K562 (cell line): ENCODE results near the gene COA5. TPM values are rescaled to one million over a fixed set of nuclear protein-coding genes. Genes with fewer than 3 reads are reported as not detected.

ENCODE experiments used
- ATAC-seq: fragments of 200-7000 bp; cut with Tn5 transposase; 3 replicates; pipeline ENCODE4 v1.9.1; 2020; ENCODE audit warnings: moderate library complexity
- BruUV-seq: library from RNA; stranded (reverse); fragments of 400-500 nt; replicated peaks from 2 replicates; lab custom pipeline; 2021; lab: Mats Ljungman, UMichigan
- CTCF ChIA-PET: fragments of 300-600 bp; formaldehyde crosslinking; extraction: SDS; loops from one replicate; lab custom pipeline; 2021; ENCODE audit warnings: low intra/inter-chr PET ratio; lab: Yijun Ruan, JAX
- POLR2A ChIA-PET: fragments of 300-600, 350-650 bp; sonication (Branson Sonifier 250); formaldehyde crosslinking; extraction: SDS; loops from one replicate; lab custom pipeline; 2021; ENCODE audit warnings: antibody characterized with exemption, inconsistent platforms; lab: Yijun Ruan, JAX
- DNase-seq, 4 experiments: peaks; one replicate each; pipeline versions ENCODE4 v3.0.0 to v3.0.0-alpha.2; 2011 to 2018; ENCODE audit warnings: low spot score in 3 of 4, mixed read lengths in 3 of 4; ENCODE audit errors: extremely low read depth in 1 of 4
- FAIRE-seq: peaks from 2 replicates; lab custom pipeline; 2011; peaks lifted over from hg19 to GRCh38; lab: Jason Lieb, UNC
- H2AFZ ChIP-seq: 2 replicates; pipeline ENCODE4 v1.6.0; 2011; ENCODE audit warnings: low read depth, low read length, control low read depth, inconsistent platforms
- H3K27ac ChIP-seq: fragments of 200-600 bp; 3 replicates; pipeline ENCODE4 v1.8.0; 2011; ENCODE audit warnings: low read depth, mild to moderate bottlenecking, control low read depth, inconsistent platforms, low read length, moderate library complexity, mixed read lengths; ENCODE audit errors: extremely low read depth
- H3K27me3 ChIP-seq, 2 experiments: fragments of 300-600 bp in 1 of 2; 2 replicates in 1 of 2; 3 replicates in 1 of 2; pipeline versions ENCODE4 v1.6.0 to v1.8.0; 2011; ENCODE audit warnings: inconsistent platforms in 2 of 2, low read length in 2 of 2, mild to moderate bottlenecking in 1 of 2, mixed read lengths in 1 of 2, moderate library complexity in 1 of 2; ENCODE audit not compliant: control insufficient read depth in 2 of 2, insufficient read depth in 2 of 2
- H3K36me3 ChIP-seq: fragments of 300-600 bp; 3 replicates; pipeline ENCODE4 v1.8.0; 2011; ENCODE audit warnings: mild to moderate bottlenecking, low read length, inconsistent platforms; ENCODE audit not compliant: control insufficient read depth, insufficient read depth
- H3K4me1 ChIP-seq, 2 experiments: fragments of 200-600 bp in 1 of 2; replicated peaks in 1 of 2; 2 replicates in 1 of 2; 3 replicates in 1 of 2; pipeline versions ENCODE4 v1.5.1 to v1.8.0; 2011; ENCODE audit warnings: inconsistent platforms in 2 of 2, low read length in 2 of 2, mild to moderate bottlenecking in 1 of 2, mixed read lengths in 1 of 2, moderate library complexity in 1 of 2; ENCODE audit not compliant: control insufficient read depth in 2 of 2, insufficient read depth in 2 of 2
- H3K4me2 ChIP-seq: 2 replicates; pipeline ENCODE4 v1.6.1; 2011; ENCODE audit warnings: low read length, control low read depth, inconsistent platforms, mixed read lengths; ENCODE audit not compliant: insufficient read depth
- H3K4me3 ChIP-seq: fragments of 200-600 bp; sonication (generic), shearing (Covaris generic); 2 replicates; pipeline ENCODE4 v1.5.1; 2016; ENCODE audit warnings: control low read depth, inconsistent platforms
- H3K79me2 ChIP-seq: fragments of 200-600 bp; 3 replicates; pipeline ENCODE4 v1.8.0; 2011; ENCODE audit warnings: low read length, inconsistent platforms; ENCODE audit not compliant: control insufficient read depth, insufficient read depth
- H3K9ac ChIP-seq, 2 experiments: 2 replicates each; pipeline versions ENCODE4 v1.6.0 to v1.6.1; 2011; ENCODE audit warnings: low read depth in 2 of 2, low read length in 2 of 2, control low read depth in 1 of 2, inconsistent platforms in 1 of 2, mild to moderate bottlenecking in 1 of 2, mixed read lengths in 1 of 2; ENCODE audit not compliant: insufficient read depth in 1 of 2
- H3K9me1 ChIP-seq: one replicate; pipeline ENCODE4 v1.6.0; 2011; ENCODE audit warnings: inconsistent platforms, mild to moderate bottlenecking, low read length, moderate library complexity; ENCODE audit not compliant: control insufficient read depth, insufficient read depth
- H3K9me3 ChIP-seq: replicated peaks from 2 replicates; pipeline ENCODE4 v1.5.1; 2011; ENCODE audit warnings: low read depth, low read length, inconsistent platforms; ENCODE audit not compliant: control insufficient read depth, insufficient read depth
- H4K20me1 ChIP-seq: replicated peaks from 2 replicates; pipeline ENCODE4 v1.6.1; 2011; ENCODE audit warnings: low read length, inconsistent platforms, mixed read lengths; ENCODE audit not compliant: control insufficient read depth, insufficient read depth
- FOSL1 ChIP-seq: fragments of 200-800 bp; sonication (Bioruptor generic); conservative IDR thresholded peaks from 2 replicates; pipeline ENCODE4 v1.6.1; 2016; ENCODE audit warnings: missing genetic modification characterization, missing compliant biosample characterization
- POLR3A ChIP-seq: IDR thresholded peaks from 2 replicates; pipeline ENCODE4 v1.6.1; 2011; ENCODE audit warnings: borderline replicate concordance, mild to moderate bottlenecking, moderate library complexity; ENCODE audit not compliant: insufficient read length, insufficient read depth; ENCODE audit errors: extremely low read depth
- RCOR1 ChIP-seq, 2 experiments: IDR thresholded peaks; 2 replicates each; pipeline ENCODE4 v1.6.1; 2012; ENCODE audit warnings: low read depth in 2 of 2, low read length in 2 of 2, borderline replicate concordance in 1 of 2, improper control_type of control experiment in 1 of 2
- SMARCB1 ChIP-seq: IDR thresholded peaks from 2 replicates; pipeline ENCODE4 v1.6.1; 2011; ENCODE audit warnings: improper control_type of control experiment, low read depth; ENCODE audit not compliant: insufficient read length
- WGBS: fragments of 100-300 bp; shearing (Covaris generic); methylation state at CpG from one replicate; pipeline ENCODE4 v1.1.6; 2016; ENCODE audit warnings: low coverage, mixed read lengths; ENCODE audit not compliant: insufficient coverage; ENCODE audit errors: missing lambda C conversion rate; 5-methylcytosine and 5-hydroxymethylcytosine counted together
- in situ Hi-C: fragments of 300-500 bp; cut with MboI; formaldehyde crosslinking; loops from 4 replicates; pipeline ENCODE4 v1.15.0; 2018; ENCODE audit warnings: inconsistent platforms, mixed read lengths
- intact Hi-C: fragments of 100-400 bp; cut with micrococcal nuclease; formaldehyde crosslinking; loops from 2 replicates; pipeline ENCODE4 v1.14.2; 2022
- polyA plus RNA-seq, 8 experiments: library from polyadenylated mRNA; depleted of rRNA in 4 of 8; stranded (reverse) in 5 of 8; unstranded in 3 of 8; fragments of >200 nt; fragmentation: Nextera tagmentation in 2 of 8; fragmentation: Illumina TruSeq in 1 of 8; extraction: Ambion mirVana in 2 of 8; extraction: Trizol in 1 of 8; gene quantifications; 2 replicates each; pipeline versions ENCODE4 v1.2.1 to v1.2.3, GENCODE V29; 2011 to 2014; ENCODE audit warnings: inconsistent platforms in 1 of 8, missing spikeins in 1 of 8
- total RNA-seq, 7 experiments: library from RNA; depleted of rRNA in 6 of 7; stranded (reverse); fragments of >200 nt in 6 of 7; fragmentation: Illumina TruSeq in 2 of 7; extraction: Trizol in 2 of 7; gene quantifications; 2 replicates each; pipeline versions ENCODE4 v1.2.1 to v1.2.3, GENCODE V29; 2011 to 2021; ENCODE audit warnings: low replicate concordance in 1 of 7
- TF ChIP-seq, protein P1 (sequence below): sonication (generic); formaldehyde crosslinking; IDR thresholded peaks from 2 replicates; pipeline ENCODE4 v1.8.0; 2022; ENCODE audit warnings: missing genetic modification reagents, mild to moderate bottlenecking, borderline replicate concordance
- TF ChIP-seq, protein P2 (sequence below): fragments of 250-450 bp; sonication (Bioruptor Pico); IDR thresholded peaks from 2 replicates; pipeline ENCODE4 v1.5.0; 2021

COA5 gene
- total and polyA plus RNA-seq, 9 of the 15 experiments (the other 6 are each of a cell fraction or from before 2014, with no cell fraction given) = 17.9 to 77.6 (median 33.4) TPM

DNA sequence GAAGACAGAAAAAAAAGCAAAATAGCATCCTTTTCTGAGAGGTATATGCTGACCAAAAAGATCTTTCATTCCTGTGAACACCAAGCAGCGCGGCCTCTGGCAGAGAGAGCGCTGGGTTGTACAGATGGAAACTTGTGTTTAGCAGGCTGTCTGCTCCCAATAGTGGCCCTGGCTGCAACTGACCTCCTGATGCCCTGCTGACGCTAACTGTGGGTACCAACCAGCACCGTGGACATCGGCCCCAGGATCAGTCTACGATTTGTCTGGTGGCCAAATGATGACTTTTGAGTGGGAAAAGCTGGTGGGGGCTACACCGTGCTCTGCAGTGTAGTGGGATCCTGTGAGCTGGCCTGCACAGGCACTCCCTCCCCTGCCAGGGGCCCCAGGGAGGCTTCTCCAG, 15.7 kb downstream of the COA5 start:
- in situ Hi-C loops = no loop called here
- WGBS = 85% methylated on average over 7 of the region's 8 CpGs
- Histone ChIP-seq H3K36me3 (peaks cover 8% of the 10 kb centered on the region; the same call in 2 of the 3 replicates), H4K20me1 (no peaks in the 10 kb centered on the region; the same call in 1 of the 2 replicates), H3K27ac (no peak overlapping the region), H3K9me3 (no peaks in the 10 kb centered on the region), H3K4me1 (no peaks in the 10 kb centered on the region), H3K79me2 (no peaks in the 10 kb centered on the region), H3K9me1 (no peaks in the 10 kb centered on the region), H3K4me3 (no peak overlapping the region), H2AFZ (no peak overlapping the region), H3K4me2 (no peak overlapping the region), H3K9ac (no peak overlapping the region), H3K27me3 (no peaks in the 10 kb centered on the region)
- no TSS peak for BruUV-seq
- no peak for FAIRE-seq
- ATAC-seq = no peak
- TF ChIP-seq SMARCB1 (no peak), RCOR1 (IDR thresholded peaks at IDR 0.05; ENCODE audit: borderline replicate concordance in 1 of 2, low read depth in 2 of 2, low read length in 2 of 2) (no peak), FOSL1 (no peak), POLR3A (no peak)
- TF ChIP-seq, protein P1, sequence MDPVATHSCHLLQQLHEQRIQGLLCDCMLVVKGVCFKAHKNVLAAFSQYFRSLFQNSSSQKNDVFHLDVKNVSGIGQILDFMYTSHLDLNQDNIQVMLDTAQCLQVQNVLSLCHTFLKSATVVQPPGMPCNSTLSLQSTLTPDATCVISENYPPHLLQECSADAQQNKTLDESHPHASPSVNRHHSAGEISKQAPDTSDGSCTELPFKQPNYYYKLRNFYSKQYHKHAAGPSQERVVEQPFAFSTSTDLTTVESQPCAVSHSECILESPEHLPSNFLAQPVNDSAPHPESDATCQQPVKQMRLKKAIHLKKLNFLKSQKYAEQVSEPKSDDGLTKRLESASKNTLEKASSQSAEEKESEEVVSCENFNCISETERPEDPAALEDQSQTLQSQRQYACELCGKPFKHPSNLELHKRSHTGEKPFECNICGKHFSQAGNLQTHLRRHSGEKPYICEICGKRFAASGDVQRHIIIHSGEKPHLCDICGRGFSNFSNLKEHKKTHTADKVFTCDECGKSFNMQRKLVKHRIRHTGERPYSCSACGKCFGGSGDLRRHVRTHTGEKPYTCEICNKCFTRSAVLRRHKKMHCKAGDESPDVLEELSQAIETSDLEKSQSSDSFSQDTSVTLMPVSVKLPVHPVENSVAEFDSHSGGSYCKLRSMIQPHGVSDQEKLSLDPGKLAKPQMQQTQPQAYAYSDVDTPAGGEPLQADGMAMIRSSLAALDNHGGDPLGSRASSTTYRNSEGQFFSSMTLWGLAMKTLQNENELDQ (CRISPR knock-in tag) = no peak
- TF ChIP-seq, protein P2, sequence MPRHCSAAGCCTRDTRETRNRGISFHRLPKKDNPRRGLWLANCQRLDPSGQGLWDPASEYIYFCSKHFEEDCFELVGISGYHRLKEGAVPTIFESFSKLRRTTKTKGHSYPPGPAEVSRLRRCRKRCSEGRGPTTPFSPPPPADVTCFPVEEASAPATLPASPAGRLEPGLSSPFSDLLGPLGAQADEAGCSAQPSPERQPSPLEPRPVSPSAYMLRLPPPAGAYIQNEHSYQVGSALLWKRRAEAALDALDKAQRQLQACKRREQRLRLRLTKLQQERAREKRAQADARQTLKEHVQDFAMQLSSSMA (CRISPR knock-in tag) = no peak
- DNase-seq = no peak
- ChIA-PET CTCF (no interaction called here), POLR2A (no interaction called here)
- intact Hi-C loops = no loop called here
